ENCODE measurements around the gene ADGRG4.
"Not testable (repeated sequence)": the region's sequence is repeated elsewhere in the genome, so short reads cannot be mapped to it uniquely, and the experiment has no call there.

The ADGRG4 gene, protein sequence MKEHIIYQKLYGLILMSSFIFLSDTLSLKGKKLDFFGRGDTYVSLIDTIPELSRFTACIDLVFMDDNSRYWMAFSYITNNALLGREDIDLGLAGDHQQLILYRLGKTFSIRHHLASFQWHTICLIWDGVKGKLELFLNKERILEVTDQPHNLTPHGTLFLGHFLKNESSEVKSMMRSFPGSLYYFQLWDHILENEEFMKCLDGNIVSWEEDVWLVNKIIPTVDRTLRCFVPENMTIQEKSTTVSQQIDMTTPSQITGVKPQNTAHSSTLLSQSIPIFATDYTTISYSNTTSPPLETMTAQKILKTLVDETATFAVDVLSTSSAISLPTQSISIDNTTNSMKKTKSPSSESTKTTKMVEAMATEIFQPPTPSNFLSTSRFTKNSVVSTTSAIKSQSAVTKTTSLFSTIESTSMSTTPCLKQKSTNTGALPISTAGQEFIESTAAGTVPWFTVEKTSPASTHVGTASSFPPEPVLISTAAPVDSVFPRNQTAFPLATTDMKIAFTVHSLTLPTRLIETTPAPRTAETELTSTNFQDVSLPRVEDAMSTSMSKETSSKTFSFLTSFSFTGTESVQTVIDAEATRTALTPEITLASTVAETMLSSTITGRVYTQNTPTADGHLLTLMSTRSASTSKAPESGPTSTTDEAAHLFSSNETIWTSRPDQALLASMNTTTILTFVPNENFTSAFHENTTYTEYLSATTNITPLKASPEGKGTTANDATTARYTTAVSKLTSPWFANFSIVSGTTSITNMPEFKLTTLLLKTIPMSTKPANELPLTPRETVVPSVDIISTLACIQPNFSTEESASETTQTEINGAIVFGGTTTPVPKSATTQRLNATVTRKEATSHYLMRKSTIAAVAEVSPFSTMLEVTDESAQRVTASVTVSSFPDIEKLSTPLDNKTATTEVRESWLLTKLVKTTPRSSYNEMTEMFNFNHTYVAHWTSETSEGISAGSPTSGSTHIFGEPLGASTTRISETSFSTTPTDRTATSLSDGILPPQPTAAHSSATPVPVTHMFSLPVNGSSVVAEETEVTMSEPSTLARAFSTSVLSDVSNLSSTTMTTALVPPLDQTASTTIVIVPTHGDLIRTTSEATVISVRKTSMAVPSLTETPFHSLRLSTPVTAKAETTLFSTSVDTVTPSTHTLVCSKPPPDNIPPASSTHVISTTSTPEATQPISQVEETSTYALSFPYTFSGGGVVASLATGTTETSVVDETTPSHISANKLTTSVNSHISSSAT (N-terminal part only)

DNA sequence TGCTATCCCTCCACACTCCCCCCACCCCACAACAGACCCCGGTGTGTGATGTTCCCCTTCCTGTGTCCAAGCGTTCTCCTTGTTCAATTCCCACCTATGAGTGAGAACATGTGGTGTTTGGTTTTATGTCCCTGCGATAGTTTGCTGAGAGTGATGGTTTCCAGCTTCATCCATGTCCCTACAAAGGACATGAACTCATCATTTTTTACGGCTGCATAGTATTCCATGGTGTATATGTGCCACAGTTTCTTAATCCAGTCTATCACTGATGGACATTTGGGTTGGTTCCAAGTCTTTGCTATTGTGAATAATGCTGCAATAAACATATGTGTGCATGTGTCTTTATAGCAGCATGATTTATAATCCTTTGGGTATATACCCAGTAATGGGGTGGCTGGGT, at the start of gene ADGRG4:
Gene ADGRG4 (plus strand): TSS at position 243 of the 400 bp plus-strand sequence. CDS start 7,815 bp downstream, outside the sequence.
- not testable (repeated sequence) for H3K27ac ChIP-seq

DNA sequence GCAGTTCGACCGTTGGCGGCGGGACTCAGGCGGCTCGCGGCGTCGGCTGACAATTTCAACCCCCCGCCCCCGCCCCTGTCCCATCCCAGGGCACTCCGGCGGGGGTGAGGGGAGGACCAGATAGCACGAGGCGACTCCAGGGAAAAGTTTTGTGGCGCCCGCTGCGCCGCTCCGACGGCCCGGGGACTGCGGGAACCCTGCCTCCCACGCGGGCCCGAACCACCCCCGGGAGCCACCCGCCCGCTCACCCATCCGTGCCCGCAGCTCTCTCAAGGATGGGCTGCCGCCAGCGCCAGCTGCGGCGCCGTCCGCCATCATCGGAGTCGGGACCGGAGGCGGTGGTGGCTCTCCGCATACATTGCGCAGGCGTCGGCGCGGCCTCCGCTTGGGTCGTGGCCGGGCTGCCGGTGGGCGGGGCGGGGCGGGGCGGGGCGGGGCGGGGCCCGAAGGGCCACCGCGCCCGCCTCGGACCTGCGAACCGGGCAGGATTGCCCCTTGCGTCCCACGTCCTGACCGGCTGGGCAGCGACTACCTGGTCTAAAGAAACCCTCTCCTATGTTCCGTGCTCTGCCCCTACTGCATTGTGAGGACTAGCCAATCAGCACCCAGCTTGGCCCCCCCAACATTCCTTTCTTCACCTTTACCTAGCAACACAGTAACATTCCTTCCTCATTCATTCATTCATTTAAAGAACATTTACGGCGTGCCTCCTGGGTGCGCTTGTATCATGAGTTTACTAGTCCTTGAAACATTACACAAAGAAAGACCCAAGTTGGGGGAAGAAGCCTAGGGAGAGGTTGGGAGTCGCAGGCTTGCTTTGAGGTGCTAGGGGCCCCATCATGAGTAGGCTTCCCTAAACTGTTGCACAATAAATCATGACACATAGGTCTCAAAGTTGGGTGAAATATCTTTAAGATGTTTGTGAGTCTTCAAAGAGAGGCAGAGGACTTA, 49.4 kb upstream of the ADGRG4 start, which contains the start of gene MAP7D3:
Gene MAP7D3 (minus strand): TSS at position 360 of the 951 bp plus-strand sequence. CDS start 42 bp downstream, at position 318.
- TF ChIP-seq, protein P1, sequence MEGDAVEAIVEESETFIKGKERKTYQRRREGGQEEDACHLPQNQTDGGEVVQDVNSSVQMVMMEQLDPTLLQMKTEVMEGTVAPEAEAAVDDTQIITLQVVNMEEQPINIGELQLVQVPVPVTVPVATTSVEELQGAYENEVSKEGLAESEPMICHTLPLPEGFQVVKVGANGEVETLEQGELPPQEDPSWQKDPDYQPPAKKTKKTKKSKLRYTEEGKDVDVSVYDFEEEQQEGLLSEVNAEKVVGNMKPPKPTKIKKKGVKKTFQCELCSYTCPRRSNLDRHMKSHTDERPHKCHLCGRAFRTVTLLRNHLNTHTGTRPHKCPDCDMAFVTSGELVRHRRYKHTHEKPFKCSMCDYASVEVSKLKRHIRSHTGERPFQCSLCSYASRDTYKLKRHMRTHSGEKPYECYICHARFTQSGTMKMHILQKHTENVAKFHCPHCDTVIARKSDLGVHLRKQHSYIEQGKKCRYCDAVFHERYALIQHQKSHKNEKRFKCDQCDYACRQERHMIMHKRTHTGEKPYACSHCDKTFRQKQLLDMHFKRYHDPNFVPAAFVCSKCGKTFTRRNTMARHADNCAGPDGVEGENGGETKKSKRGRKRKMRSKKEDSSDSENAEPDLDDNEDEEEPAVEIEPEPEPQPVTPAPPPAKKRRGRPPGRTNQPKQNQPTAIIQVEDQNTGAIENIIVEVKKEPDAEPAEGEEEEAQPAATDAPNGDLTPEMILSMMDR (IDR thresholded peaks at IDR 0.05) = no peak
- no peak for TF ChIP-seq ZFX (IDR thresholded peaks at IDR 0.05; ENCODE audit: borderline replicate concordance)
- no peak within 1 kb of the TSS for H3K27ac ChIP-seq

DNA sequence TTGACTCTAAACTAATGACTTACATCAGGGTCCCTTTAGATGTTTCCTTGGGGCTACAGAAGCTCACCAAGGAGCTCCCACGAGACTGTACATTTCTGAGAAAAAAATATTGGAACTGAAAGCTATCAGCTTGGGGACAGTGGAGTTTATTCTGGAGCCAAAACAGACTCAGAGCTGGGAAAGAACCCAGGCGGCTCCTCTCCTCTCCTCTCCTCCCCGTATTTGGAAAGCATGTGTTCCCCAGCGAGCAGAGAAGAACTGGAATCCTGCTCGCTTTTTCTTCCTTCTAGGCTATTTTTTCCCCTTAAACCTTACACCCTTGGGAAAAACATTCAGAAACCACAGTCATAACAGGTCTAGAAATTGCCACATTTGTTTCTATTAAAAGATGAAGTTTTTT, 45.2 kb upstream of the ADGRG4 start:
- TF ChIP-seq ZFX (IDR thresholded peaks at IDR 0.05; ENCODE audit: borderline replicate concordance) = no peak
- TF ChIP-seq, protein P1 (IDR thresholded peaks at IDR 0.05) = no peak
- H3K27ac ChIP-seq = no peak overlapping the region

DNA sequence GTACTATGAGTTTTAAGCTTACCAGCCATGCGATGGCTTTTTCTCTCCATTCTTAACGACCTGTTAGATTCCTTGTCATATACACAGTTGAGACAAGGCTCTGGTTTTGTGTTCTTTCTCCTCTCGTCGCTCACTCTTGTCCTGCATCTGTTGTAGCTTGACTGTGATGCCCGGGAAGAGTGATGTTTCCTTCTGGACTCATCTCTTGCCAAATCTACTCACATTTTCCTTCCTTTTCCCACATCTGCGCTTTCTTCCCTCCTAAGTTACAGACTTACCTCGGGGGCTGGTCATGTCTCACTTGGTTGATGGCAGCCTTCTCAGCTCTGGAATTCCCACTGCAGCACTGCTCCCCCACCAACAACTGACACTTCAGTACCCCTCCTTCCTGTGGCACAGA, 44.7 kb upstream of the ADGRG4 start:
- H3K27ac ChIP-seq = no peak overlapping the region
- no peak for TF ChIP-seq ZFX (IDR thresholded peaks at IDR 0.05; ENCODE audit: borderline replicate concordance)

DNA sequence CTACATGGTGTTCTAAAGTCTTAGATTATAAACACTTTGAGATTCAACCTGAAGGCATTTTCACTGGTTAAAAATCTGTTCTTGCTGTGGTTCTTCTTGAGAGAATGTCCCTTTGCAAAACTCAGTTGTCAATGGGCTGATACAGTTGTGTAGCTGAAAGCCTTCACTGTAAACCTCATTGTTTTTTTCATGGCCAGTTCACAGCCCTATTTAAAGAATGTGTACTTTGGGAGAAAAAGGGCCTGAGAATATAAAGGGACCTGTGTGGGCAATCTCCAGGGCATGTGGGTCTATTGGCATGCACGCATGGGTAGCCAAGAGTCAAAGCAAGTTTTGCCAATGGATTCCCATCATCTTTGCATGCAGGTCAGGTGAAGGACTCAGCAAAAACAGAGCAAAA, 41.8 kb upstream of the ADGRG4 start:
- no peak overlapping the region for H3K27ac ChIP-seq
- no peak for TF ChIP-seq ZFX (IDR thresholded peaks at IDR 0.05; ENCODE audit: borderline replicate concordance)
- TF ChIP-seq, protein P1 (IDR thresholded peaks at IDR 0.05) = no peak

DNA sequence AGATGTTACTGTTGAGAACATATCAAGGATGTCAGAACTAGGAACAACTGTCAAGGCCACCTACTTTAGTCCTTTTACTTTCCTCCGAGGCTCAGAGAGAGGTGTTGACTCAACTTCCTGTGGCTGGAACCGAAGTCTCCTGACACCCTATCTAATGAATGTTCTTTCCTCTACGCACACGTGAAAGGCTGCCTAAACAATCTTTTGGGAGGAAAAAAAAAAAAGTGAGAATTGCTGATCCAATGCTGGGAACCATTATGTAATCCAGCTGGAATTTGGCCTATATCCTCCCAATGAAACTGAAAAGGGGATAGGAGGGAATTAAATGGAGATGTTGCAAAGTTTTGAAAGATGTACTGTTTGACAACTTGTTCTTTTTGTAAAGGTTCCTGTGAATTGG, 41.2 kb upstream of the ADGRG4 start:
- no peak for TF ChIP-seq ZFX (IDR thresholded peaks at IDR 0.05; ENCODE audit: borderline replicate concordance)
- TF ChIP-seq, protein P1 (IDR thresholded peaks at IDR 0.05) = no peak
- H3K27ac ChIP-seq = no peak overlapping the region

DNA sequence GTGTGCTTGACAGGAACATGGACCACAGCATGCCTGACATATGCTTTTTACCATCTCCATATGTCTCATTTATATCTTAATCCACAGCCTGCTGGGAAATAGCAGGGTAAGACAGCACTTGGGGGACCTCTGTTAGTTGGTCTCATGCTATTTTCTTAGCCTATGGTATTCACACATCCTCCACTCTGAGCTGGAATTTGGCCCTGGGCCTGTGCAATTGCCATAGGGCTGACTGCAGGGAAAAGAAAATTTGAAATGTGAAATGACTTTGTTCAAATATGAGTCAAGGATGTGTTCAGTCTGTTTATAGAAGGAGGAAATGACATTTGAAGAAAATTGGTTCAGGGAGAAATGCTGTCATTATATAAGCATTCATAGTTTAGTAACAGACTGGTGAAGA, 40.0 kb upstream of the ADGRG4 start:
- TF ChIP-seq, protein P1 (IDR thresholded peaks at IDR 0.05) = no peak
- TF ChIP-seq ZFX (IDR thresholded peaks at IDR 0.05; ENCODE audit: borderline replicate concordance) = no peak
- no peak overlapping the region for H3K27ac ChIP-seq

All from 22Rv1 (cell line).